HG02588 (cell line): ENCODE measurements around the gene TOB2.
A peak's percentile ranks its signal among the peaks of the same experiment; 100 is the strongest.
"Not testable (repeated sequence)": the region's sequence is repeated elsewhere in the genome, so short reads cannot be mapped to it uniquely, and the experiment has no call there.

Source experiments
- ATAC-seq: cut with Tn5 transposase; IDR thresholded peaks from one replicate; pipeline ENCODE4 v1.9.1; 2021; ENCODE audit warnings: mild to moderate bottlenecking, moderate library complexity; ENCODE audit not compliant: unreplicated experiment

Gene TOB2

DNA sequence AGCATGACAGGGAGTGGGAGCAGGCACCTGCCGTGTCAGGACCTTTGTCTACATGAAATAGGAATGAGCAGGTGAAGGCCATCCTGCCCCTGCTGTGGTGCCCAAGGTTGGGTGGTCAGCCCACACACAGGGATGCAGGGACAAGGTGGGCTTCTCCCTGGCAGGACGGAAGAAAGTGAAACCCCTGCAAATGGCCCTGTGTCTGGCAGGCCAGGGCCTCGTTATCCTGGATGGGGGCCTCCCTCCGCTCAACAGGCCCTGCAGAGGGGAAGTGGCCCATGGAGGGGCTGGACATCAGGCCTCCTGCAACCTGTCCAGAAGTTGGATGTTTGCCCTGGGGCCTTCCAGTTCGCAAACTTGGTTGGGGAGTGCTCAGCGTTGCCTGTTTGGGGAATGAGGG lies 14.9 kb downstream of the TOB2 start:
- no peak for ATAC-seq

GRCh38 chr22:41429951-41430332 lies 16.7 kb downstream of the TOB2 start:
- ATAC-seq, result no peak

DNA sequence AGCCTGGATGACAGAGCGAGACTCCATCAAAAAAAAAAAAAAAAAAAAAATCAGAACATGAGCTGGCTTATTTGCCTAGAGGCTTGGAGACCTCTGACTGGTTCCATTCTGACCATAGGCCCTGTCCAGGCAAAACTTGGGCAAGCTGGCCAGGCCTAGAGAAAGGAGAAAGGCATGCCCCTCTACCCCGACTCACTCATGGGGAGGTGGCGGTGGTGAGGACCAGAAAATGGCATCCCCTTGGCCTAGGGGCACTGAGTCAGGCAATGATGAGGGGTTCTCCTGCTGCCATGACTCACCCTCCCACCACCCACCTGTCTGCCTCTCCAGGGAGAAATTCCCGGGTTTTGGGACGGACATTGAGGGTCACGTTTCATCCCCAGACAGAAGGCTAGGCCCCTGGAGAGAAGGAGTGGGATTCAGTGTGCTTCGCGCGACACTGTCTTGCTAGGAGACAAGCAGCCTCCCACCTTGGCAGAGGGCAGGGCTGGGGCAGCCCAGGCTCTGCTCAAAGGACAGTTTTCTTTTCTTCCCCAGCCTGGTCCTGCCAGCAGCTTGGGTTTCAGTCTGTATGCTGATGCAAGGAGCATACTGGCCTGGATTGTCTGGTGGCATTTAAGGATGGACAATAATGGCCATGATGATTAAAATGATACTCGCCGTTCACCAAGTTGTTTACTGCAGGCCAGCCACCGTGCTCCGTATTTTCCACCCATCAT lies 17.2 kb downstream of the TOB2 start:
- no peak for ATAC-seq

GRCh38 chr22:41425660-41426365 lies 20.8 kb downstream of the TOB2 start:
- ATAC-seq, result no peak

- ATAC-seq, result no peak
Measured at GRCh38 chr22:41418717-41419116, 27.9 kb downstream of the TOB2 start.

DNA sequence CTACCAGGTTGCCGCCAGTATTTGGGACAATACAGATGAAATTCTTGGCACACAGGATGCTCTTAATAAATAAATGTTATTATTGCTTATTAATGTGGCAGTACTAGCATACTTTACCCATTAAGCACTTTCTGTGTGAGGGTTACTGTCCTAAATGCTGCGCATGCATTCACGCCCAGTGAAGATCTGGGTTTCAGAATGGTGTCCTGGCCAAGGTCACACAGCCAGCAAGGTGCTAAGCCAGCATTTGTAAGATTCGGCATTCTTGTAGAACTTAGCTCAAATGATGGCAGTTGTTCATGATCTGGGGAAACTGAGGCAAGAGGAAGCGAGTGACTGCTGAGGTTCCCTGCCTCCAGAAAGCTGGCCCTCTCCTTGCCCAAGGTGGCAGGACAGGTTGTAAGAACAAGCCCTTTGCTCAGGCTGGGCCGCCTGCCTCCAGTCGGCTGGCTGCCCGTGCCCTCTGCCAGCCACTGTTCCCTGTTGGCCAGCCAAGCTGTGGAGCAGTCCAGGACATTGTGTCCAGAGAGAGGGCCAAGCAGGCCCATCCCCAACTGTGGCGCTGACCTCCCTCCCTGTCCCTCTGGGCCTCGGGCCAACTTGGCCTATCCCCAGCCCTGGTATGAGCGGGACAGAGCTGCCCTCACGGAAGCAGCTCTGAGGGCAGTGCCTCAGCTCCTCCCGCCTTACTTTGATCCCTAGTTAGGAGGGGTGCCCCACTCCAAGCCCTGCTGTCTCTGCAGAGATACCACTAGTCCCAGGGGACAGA lies 28.8 kb downstream of the TOB2 start:
- no peak for ATAC-seq

DNA sequence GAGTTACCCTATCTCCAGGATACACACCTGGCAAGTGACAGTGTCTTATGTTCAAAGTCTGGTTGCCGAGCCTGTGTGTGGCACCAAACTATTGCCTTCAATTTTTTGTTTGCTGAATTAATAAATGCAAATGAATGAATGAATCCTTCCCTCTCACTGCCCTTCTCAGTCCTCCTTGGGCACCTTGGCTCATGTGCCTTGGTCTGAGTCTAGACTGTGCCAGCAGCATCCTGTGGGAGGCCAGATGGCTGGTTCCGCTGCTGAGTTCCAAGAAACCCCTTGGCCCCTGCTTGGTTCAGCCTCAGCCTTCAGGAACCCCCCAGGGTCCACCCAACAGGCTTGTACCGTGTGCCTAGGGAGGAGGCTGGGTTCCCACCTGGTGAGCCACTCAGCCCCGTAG lies 31.0 kb downstream of the TOB2 start:
- ATAC-seq, result no peak

DNA sequence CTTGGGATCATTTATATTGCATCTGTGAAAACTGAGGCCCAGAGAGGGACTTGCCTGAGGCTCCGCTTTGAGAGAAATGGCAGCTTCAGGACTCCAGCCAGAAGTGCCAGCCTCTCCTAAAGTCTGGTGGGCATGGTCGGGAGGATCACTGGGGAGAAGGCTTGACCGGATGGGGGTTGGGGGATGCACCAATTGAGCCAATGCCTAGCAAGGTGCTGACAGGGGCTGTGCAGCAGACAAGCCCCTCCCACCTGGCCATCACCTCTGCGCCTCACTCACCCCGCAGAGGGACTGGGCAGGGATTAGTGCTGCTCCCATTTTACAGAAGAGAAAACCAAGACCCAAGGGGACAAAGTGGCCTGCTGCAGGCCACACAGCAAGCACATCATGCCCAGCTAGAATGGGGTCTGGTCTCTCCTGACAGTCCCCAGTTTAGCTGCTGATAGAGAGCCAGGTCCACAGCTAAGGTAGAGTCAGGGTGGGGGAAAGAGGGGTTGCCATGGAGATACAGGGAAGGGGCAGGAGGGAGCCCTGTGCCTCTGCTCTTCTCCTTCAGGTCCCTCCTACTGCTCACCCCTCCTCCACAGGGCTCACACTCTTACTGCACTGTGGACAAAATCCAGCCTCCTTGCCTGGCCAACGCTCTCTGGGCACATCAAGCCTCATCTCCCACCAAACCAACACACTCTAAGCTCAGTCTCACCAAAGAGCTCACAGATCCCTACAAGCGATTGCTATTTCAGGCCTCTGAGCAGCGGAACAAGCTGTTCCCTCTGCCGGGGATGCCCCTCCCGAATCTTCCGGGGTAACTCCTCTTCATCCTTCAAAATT lies 35.4 kb downstream of the TOB2 start:
- ATAC-seq, result no peak

GRCh38 chr22:41410311-41410751 lies 36.3 kb downstream of the TOB2 start:
- ATAC-seq, result no peak

- ATAC-seq, result no peak
Measured at GRCh38 chr22:41408665-41409064, 37.9 kb downstream of the TOB2 start.

GRCh38 chr22:41407433-41407832 lies 39.2 kb downstream of the TOB2 start:
- no peak for ATAC-seq

GRCh38 chr22:41406410-41406809 lies 40.2 kb downstream of the TOB2 start:
- ATAC-seq, result no peak

DNA sequence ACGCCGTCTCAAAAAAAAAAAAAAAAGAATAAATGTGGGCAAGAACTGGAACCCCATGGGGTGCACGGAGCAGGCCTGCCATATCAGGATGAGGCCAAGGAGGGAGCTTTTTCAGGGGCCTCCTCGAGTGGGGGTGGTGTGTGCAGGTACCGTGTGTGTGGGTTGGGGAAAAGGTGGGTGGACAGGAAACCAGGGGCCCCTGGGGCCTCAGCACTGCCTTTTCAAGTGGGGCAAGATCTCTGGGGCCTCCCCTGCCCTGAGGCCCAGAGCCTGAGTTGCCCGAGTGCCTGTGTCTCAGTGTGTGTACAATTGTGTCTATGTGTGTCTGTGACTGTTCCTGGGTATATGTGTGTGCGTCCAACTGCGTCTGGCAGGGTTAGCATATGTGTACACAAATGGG lies 41.0 kb downstream of the TOB2 start:
- no peak for ATAC-seq

DNA sequence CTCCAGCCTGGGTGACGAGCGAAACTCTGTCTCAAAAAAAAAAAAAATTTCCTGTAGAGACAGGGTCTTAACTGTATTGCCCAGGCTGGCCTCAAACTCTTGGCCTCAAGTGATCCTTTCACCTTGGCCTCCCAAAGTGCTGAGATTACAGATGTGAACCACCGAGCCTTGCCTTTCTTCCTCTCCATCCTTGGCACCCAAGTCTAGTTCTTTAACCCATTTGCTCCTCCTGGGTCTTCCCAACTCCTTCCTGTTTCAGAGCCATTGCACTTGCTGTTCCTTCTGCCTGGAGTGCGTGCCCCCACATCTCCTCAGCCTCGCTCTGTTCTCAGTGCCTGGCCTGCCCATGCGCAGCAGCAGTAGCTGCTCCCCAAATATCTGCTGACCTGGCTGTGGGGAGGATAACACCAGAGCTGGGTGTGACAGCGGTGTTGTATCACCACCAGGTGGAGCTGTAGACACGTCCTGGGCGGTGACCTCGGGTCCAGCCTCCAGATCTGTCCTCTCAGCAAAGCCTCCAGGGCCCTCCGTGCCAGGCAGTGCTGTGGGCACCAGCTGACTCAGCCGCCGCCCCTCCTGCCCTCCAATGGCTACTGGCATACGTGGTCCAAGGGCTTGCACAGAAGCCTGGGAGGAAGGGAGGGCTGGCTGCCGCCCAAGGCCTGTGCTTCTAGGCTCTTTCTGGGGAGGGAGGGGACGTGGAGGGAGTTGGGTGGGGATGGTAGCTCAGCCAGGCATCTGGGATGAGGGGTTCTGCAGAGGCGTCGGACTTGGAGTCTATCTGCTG lies 42.9 kb downstream of the TOB2 start:
- peak; percentile 75 for ATAC-seq

- not testable (repeated sequence) for ATAC-seq
Measured at GRCh38 chr22:41402851-41403250, 43.8 kb downstream of the TOB2 start.

DNA sequence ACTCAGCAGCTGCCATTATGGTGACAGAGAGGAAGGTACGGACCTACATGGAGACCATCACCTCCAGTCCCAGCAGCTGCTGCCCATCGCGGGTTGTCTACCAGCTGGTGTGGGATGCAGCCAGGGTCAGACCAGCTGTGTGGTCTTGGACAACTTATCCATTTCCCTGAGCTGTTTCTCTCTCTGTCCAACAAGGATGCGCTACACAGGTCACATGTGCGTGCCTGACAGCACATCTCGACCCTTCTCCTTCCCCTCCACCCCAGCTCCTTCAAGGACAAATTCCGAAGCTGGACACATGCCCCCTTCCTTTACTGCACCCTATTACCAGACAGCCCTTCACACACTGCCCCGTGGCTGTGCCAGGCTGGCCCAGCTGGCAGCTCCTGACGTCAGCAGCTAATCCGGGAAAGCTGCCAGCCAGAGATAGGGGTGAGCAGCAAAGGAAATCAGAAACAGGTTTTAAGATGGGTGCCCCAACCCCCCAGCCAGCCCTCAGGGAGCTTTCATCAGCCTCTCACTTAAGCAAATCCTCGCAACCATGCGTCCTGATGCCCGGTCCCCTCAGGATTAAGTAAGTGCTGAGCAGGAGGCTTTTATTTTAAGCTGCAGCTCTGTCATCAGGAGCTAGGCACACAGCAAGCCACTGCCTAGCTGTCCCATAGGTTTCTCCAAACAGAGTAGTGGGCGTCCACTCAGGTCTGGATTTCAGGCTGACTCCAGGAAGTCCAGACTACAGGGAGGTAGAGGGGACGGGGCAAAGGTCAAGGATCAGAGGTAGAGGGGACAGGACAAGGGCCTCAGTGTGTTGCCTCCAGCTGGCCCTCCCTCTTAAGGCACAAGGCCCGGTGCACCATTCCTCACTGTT lies 44.6 kb downstream of the TOB2 start:
- ATAC-seq, result no peak

GRCh38 chr22:41398921-41399320 lies 47.7 kb downstream of the TOB2 start:
- ATAC-seq, result no peak

- no peak for ATAC-seq
Measured at GRCh38 chr22:41397143-41397811, 49.3 kb downstream of the TOB2 start.
